Suprapubic skin (tissue), 4 donors: ENCODE results near the gene RAB40C. TPM values are rescaled to one million over a fixed set of nuclear protein-coding genes. Genes with fewer than 3 reads are reported as not detected.

Source experiments
- DNase-seq, 2 donors: peaks; one replicate each; pipeline ENCODE4 v3.0.0-alpha.2; 2019; ENCODE audit warnings: low spot score in 2 of 2
- H3K27ac ChIP-seq: fragments of 200-600 bp; sonication (generic); one replicate; pipeline ENCODE4 v1.5.1; 2019
- H3K27me3 ChIP-seq: fragments of 200-600 bp; sonication (generic); one replicate; pipeline ENCODE4 v1.5.1; 2019
- H3K36me3 ChIP-seq: fragments of 200-600 bp; sonication (generic); one replicate; pipeline ENCODE4 v1.5.1; 2019
- H3K4me1 ChIP-seq: fragments of 200-600 bp; sonication (generic); one replicate; pipeline ENCODE4 v1.5.1; 2019
- H3K4me3 ChIP-seq: fragments of 200-600 bp; sonication (generic); one replicate; pipeline ENCODE4 v1.5.1; 2019; ENCODE audit warnings: mild to moderate bottlenecking
- H3K9me3 ChIP-seq: fragments of 200-600 bp; sonication (generic); one replicate; pipeline ENCODE4 v1.5.1; 2019
- EP300 ChIP-seq: sonication (generic); formaldehyde crosslinking; IDR thresholded peaks from one replicate; pipeline ENCODE4 v1.6.1; 2017; ENCODE audit warnings: antibody characterized with exemption
- POLR2A ChIP-seq, 2 donors: fragments of 450-650 bp; IDR thresholded peaks; one replicate each; pipeline ENCODE4 v1.6.1; 2017; ENCODE audit warnings: antibody characterized with exemption in 2 of 2, mild to moderate bottlenecking in 2 of 2, moderate library complexity in 2 of 2
- POLR2AphosphoS5 ChIP-seq, 3 donors: sonication (generic); formaldehyde crosslinking; IDR thresholded peaks; one replicate each; pipeline ENCODE4 v1.6.1; 2017; ENCODE audit warnings: antibody characterized with exemption in 3 of 3
- WGBS: methylation state at CpG from one replicate; pipeline ENCODE4 v1.1.5; 2018; 5-methylcytosine and 5-hydroxymethylcytosine counted together
- total RNA-seq, 4 donors: library from RNA; depleted of rRNA; stranded (reverse); fragments of >200 nt; gene quantifications; one replicate each; pipeline ENCODE4 v1.1.0, GENCODE V29; 2016
- TF ChIP-seq, protein P1 (sequence below), 2 donors: fragments of 200-600 bp in 1 of 2; fragments of 450-650 bp in 1 of 2; sonication (generic) in 1 of 2; IDR thresholded peaks; one replicate each; pipeline ENCODE4 v1.5.1; 2016 to 2019; ENCODE audit warnings: antibody characterized with exemption in 2 of 2, mild to moderate bottlenecking in 1 of 2, moderate library complexity in 1 of 2

Gene RAB40C
- total RNA-seq, 4 donors from 2014 or later, result 77.8 to 116 (median 110) TPM

DNA sequence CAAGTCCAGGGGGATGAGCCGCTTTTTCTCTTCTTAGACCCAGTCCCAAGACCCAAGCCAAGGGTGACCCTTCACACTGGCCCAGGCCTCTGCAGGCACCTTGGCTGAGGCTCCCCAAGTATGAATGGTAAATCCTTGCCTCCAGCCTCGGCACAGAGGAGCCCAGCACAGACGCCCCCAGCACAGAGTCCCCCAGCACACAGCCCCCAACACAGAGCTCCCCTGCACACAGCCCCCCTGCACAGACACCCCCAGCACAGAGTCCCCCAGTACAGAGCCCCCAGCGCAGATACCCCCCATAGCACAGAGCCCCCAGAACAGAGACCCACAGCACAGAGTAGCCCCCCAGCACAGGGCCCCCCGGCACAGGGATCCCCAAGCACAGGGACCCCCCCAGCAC, 50.7 kb downstream of the RAB40C start:
- Histone ChIP-seq H3K27ac (no peak overlapping the region), H3K4me1 (peaks cover 35% of the 10 kb centered on the region), H3K9me3 (no peaks in the 10 kb centered on the region)

DNA sequence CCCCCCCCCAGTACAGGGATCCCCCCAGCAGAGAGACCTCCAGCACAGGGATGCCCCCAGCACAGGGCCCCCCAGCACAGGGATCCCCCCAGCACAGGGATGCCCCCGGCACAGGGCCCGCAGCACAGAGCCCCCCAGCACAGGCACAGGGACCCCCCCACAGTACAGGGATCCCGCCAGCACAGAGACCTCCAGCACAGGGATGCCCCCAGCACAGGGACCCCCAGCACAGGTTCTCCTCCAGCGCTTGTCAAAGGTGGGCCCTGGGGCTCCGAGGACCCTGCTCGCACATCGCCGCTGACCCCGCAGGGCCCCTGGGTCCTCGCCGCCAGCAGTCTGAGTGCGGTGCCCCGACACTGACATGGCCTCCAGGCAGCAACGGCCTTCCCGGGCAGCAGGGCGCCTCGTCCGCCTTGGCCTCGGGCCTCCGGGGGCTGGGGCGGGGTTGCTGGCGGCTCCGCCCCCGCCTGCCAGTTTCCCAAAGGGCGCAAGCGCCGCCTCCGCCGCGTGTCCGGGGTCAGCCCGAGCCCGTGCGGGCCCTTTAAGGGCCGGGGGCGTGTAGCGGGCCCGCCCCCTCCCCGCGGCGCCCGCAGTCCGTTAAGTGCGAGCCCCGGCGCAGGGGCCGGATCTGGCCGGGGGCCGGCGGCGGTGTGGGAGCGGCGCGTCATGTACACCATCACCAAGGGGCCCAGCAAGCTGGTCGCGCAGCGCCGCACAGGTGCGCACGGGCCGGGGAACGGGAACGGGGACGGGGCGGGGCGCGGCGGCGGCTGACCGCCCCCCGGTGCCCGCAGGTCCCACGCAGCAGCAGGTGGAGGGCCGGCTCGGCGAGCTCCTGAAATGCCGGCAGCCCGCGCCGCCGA, 51.7 kb downstream of the RAB40C start, which contains the start of gene MCRIP2:
Gene MCRIP2 (plus strand): TSS at position 503 of the 863 bp plus-strand sequence. CDS start 164 bp downstream, at position 667.
- DNase-seq, result no peak
- H3K4me1 ChIP-seq, result peaks cover 39% of the 10 kb centered on the region

More for the DNA sequence above, 50.7 kb downstream of the RAB40C start:
- WGBS, result 80% methylated on average over 2 of the region's 5 CpGs
- Histone ChIP-seq H3K27me3 (no peaks in the 10 kb centered on the region), H3K4me3 (peak overlapping the region; percentile 89), H3K36me3 (no peaks in the 10 kb centered on the region)
- no peak for TF ChIP-seq POLR2A (IDR thresholded peaks at IDR 0.05)
- no peak for DNase-seq

DNA sequence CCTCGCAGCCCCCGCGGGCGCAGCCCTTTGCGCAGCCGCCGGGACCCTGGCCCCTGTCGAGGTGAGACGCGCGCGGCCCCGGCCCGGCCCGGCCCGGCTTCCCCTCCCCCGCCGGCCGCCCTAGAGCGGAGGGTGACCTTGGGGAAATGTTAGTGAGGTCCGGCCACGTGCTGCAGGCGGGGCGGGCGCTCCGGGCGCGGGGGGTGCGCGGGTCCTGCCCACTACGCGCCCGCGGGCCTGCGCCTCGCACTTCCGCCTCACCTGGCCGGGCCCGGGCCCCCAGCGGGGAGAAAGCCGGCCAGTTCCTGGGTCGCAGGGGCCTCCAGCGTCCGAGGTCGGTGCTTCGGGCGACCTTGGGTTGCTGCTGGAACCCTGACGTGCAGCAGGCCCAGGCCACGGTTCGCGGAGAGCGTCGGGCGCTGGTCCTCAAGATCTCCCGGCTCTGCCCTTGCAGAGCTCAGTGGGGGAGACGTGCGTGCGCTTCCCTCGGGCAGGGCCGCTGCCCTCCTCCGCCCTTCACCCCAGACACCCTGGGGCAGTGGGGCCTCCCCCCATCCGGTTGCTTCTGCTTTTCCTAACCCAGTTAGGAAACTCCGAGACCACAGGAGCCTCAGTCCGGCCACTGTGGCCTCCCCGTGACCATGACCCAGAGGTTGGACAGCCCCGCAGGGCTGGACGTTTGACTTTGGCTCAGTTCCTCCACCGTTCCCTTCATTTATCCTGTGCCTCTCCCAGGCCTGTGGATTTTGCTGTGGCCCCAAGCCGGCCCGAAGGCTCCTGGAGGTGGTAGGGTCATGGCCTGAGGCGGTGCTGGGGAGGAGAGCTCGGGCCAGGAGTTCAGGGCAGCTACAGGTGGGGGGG, 52.6 kb downstream of the RAB40C start:
- Histone ChIP-seq H3K36me3 (no peaks in the 10 kb centered on the region), H3K9me3 (no peaks in the 10 kb centered on the region), H3K4me1 (peaks cover 45% of the 10 kb centered on the region), H3K4me3 (peak overlapping the region; percentile 89), H3K27me3 (no peaks in the 10 kb centered on the region), H3K27ac (peak overlapping the region; percentile 84)
- 65% methylated on average over 5 of the region's 72 CpGs for WGBS
- DNase-seq, result no peak
- TF ChIP-seq EP300, result no peak
- no peak for TF ChIP-seq POLR2A (IDR thresholded peaks at IDR 0.05)
- TF ChIP-seq, protein P1, sequence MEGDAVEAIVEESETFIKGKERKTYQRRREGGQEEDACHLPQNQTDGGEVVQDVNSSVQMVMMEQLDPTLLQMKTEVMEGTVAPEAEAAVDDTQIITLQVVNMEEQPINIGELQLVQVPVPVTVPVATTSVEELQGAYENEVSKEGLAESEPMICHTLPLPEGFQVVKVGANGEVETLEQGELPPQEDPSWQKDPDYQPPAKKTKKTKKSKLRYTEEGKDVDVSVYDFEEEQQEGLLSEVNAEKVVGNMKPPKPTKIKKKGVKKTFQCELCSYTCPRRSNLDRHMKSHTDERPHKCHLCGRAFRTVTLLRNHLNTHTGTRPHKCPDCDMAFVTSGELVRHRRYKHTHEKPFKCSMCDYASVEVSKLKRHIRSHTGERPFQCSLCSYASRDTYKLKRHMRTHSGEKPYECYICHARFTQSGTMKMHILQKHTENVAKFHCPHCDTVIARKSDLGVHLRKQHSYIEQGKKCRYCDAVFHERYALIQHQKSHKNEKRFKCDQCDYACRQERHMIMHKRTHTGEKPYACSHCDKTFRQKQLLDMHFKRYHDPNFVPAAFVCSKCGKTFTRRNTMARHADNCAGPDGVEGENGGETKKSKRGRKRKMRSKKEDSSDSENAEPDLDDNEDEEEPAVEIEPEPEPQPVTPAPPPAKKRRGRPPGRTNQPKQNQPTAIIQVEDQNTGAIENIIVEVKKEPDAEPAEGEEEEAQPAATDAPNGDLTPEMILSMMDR (IDR thresholded peaks at IDR 0.05), result no peak
- TF ChIP-seq POLR2AphosphoS5 (IDR thresholded peaks at IDR 0.05), result no peak

More for the DNA sequence above, 51.7 kb downstream of the RAB40C start, which contains the start of gene MCRIP2:
- TF ChIP-seq, protein P1 (IDR thresholded peaks at IDR 0.05), result no peak
- TF ChIP-seq POLR2A (IDR thresholded peaks at IDR 0.05), result peak in 1 of 2 donors; percentile 2
- Histone ChIP-seq H3K36me3 (no peaks in the 10 kb centered on the region), H3K9me3 (no peaks in the 10 kb centered on the region), H3K27me3 (no peaks in the 10 kb centered on the region), H3K4me3 (peak within 1 kb of the TSS; percentile 89), H3K27ac (peak within 1 kb of the TSS; percentile 84)
- WGBS, result no CpG with 5 or more reads among the region's 81 CpGs

DNA sequence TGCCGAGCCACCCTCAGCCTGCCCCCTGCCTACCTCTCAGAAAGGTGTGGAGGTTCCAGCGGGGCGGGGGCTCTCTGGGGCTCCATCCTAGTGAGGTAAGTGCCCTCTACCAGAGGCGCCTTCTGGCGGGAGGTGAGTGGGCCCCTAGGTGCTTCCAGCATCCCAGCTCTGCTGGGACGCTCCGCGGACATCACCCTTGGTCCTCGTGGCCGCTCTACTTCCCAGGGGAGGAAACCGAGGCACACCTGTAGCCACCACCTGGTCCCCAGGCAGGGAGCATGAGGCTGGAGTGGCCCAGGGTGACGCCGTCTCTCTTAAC, 53.1 kb downstream of the RAB40C start:
- Histone ChIP-seq H3K36me3 (no peaks in the 10 kb centered on the region), H3K27ac (peak overlapping the region; percentile 84), H3K4me3 (peak overlapping the region; percentile 89), H3K9me3 (no peaks in the 10 kb centered on the region), H3K27me3 (no peaks in the 10 kb centered on the region), H3K4me1 (peaks cover 48% of the 10 kb centered on the region)
- DNase-seq, result no peak
- no peak for TF ChIP-seq POLR2AphosphoS5 (IDR thresholded peaks at IDR 0.05)
- TF ChIP-seq, protein P1 (IDR thresholded peaks at IDR 0.05), result no peak
- no peak for TF ChIP-seq POLR2A (IDR thresholded peaks at IDR 0.05)
- no peak for TF ChIP-seq EP300
- 70% methylated on average over 2 of the region's 13 CpGs for WGBS

DNA sequence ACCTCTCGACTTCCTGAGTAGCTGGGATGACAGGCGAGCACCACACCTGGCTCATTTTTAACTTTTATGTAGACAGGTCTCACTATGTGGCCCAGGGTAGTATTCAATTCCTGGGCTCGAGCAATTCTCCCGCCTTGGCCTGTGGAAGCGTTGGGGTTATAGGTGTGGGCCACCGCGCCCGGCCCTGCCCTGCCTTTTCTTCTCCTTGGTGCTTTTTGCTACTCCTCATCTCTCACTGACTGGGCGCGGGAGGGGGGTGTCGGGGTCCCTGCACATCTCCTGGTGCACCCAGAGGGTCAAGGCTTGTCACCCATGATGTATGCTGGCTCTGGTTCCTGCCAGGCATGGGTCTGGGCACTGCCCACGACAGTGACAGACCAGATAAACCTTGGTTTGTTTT, 54.7 kb downstream of the RAB40C start:
- DNase-seq, result no peak
- Histone ChIP-seq H3K9me3 (no peaks in the 10 kb centered on the region), H3K27ac (no peak overlapping the region), H3K4me3 (no peak overlapping the region), H3K36me3 (no peaks in the 10 kb centered on the region), H3K27me3 (no peaks in the 10 kb centered on the region), H3K4me1 (peaks cover 61% of the 10 kb centered on the region)
- WGBS, result 85% methylated on average over 12 of the region's 12 CpGs
- TF ChIP-seq POLR2AphosphoS5 (IDR thresholded peaks at IDR 0.05) (no peak), EP300 (no peak), POLR2A (IDR thresholded peaks at IDR 0.05) (no peak)
- TF ChIP-seq, protein P1 (IDR thresholded peaks at IDR 0.05), result no peak
